HepG2 (cell line): ENCODE data around the gene FSCN2. TPM values are rescaled to one million over a fixed set of nuclear protein-coding genes. Genes with fewer than 3 reads are reported as not detected.

Experiments
- DNMT3B ChIP-seq: conservative IDR thresholded peaks from 2 replicates; pipeline ENCODE4 v1.6.1; 2016; ENCODE audit warnings: missing biosample characterization, control low read depth
- EP300 ChIP-seq, 3 experiments: sonication (generic) in 1 of 3; formaldehyde crosslinking in 1 of 3; IDR thresholded peaks; 2 replicates each; pipeline versions ENCODE4 v1.5.1 to v1.6.1; 2011 to 2020; ENCODE audit warnings: low read depth in 2 of 3, low read length in 2 of 3, borderline replicate concordance in 1 of 3, improper control_type of control experiment in 1 of 3, mild to moderate bottlenecking in 1 of 3, missing genetic modification reagents in 1 of 3, moderate library complexity in 1 of 3
- GLMP ChIP-seq: sonication (generic); formaldehyde crosslinking; IDR thresholded peaks from 2 replicates; pipeline ENCODE4 v1.9.0; 2021; ENCODE audit warnings: missing genetic modification reagents, mild to moderate bottlenecking, borderline replicate concordance
- HOXD1 ChIP-seq: sonication (generic); formaldehyde crosslinking; IDR thresholded peaks from 2 replicates; pipeline ENCODE4 v1.5.0; 2020; ENCODE audit warnings: missing genetic modification reagents
- LCORL ChIP-seq, 2 experiments: fragments of 450-650 bp in 1 of 2; sonication (generic) in 1 of 2; formaldehyde crosslinking in 1 of 2; IDR thresholded peaks; 2 replicates each; pipeline versions ENCODE4 v1.5.0 to v1.6.1; 2017 to 2020; ENCODE audit warnings: antibody characterized with exemption in 1 of 2, missing genetic modification reagents in 1 of 2
- MED8 ChIP-seq: sonication (generic); formaldehyde crosslinking; IDR thresholded peaks from 2 replicates; pipeline ENCODE4 v1.8.1; 2023; ENCODE audit warnings: mild to moderate bottlenecking, missing genetic modification reagents; ENCODE audit not compliant: insufficient replicate concordance
- MLX ChIP-seq: IDR thresholded peaks from 2 replicates; pipeline ENCODE4 v1.6.1; 2016
- NFIC ChIP-seq: IDR thresholded peaks from 2 replicates; pipeline ENCODE4 v1.6.1; 2012; ENCODE audit warnings: mild to moderate bottlenecking, low read length, inconsistent platforms
- ONECUT2 ChIP-seq: sonication (generic); formaldehyde crosslinking; IDR thresholded peaks from 2 replicates; pipeline ENCODE4 v1.4.0; 2020; ENCODE audit warnings: missing genetic modification reagents
- POLR2A ChIP-seq, 2 experiments: IDR thresholded peaks; 2 replicates each; pipeline ENCODE4 v1.6.1; 2011; ENCODE audit warnings: low read depth in 2 of 2, low read length in 2 of 2, mild to moderate bottlenecking in 1 of 2, moderate library complexity in 1 of 2; ENCODE audit not compliant: insufficient read depth in 1 of 2
- REST ChIP-seq, 2 experiments: IDR thresholded peaks; 2 replicates each; pipeline ENCODE4 v1.6.1; 2011 to 2012; ENCODE audit warnings: low read length in 2 of 2, borderline replicate concordance in 1 of 2, low read depth in 1 of 2, mild to moderate bottlenecking in 1 of 2, moderate library complexity in 1 of 2
- ZBTB26 ChIP-seq: IDR thresholded peaks from 2 replicates; pipeline ENCODE4 v1.6.1; 2016; ENCODE audit warnings: missing compliant biosample characterization, missing genetic modification reagents, borderline replicate concordance
- ZNF232 ChIP-seq: sonication (generic); formaldehyde crosslinking; IDR thresholded peaks from 2 replicates; pipeline ENCODE4 v1.4.0; 2020; ENCODE audit warnings: missing genetic modification reagents, borderline replicate concordance
- ZNF30 ChIP-seq: sonication (generic); formaldehyde crosslinking; IDR thresholded peaks from 2 replicates; pipeline ENCODE4 v1.5.0; 2020; ENCODE audit warnings: mild to moderate bottlenecking, missing genetic modification reagents
- ZNF431 ChIP-seq: sonication (generic); formaldehyde crosslinking; IDR thresholded peaks from 2 replicates; pipeline ENCODE4 v1.9.0; 2022; ENCODE audit warnings: missing genetic modification reagents, low read depth, mild to moderate bottlenecking, borderline replicate concordance
- ZNF768 ChIP-seq: sonication (generic); formaldehyde crosslinking; IDR thresholded peaks from 2 replicates; pipeline ENCODE4 v1.4.0; 2020; ENCODE audit warnings: missing genetic modification reagents
- polyA plus RNA-seq, 8 experiments: library from polyadenylated mRNA; depleted of rRNA in 3 of 8; stranded (reverse) in 7 of 8; unstranded in 1 of 8; fragments of >200 nt; fragmentation: Illumina TruSeq in 4 of 8; extraction: Trizol in 4 of 8; gene quantifications; 2 replicates each; pipeline versions ENCODE4 v1.2.1 to v1.2.3, GENCODE V29; 2011 to 2016; ENCODE audit warnings: low read depth in 4 of 8, missing spikeins in 1 of 8, mixed read lengths in 1 of 8; ENCODE audit not compliant: insufficient read depth in 1 of 8
- total RNA-seq, 5 experiments: library from RNA; depleted of rRNA; stranded (reverse); fragments of >200 nt; fragmentation: Illumina TruSeq; extraction: Trizol; gene quantifications; 2 replicates each; pipeline ENCODE4 v1.2.3, GENCODE V29; 2016; ENCODE audit warnings: low read depth in 1 of 5
- TF ChIP-seq, protein P1 (sequence below): sonication (generic); formaldehyde crosslinking; conservative IDR thresholded peaks from 2 replicates; pipeline ENCODE4 v1.4.0; 2020; ENCODE audit warnings: mild to moderate bottlenecking, missing genetic modification reagents, moderate library complexity

Gene FSCN2
- total and polyA plus RNA-seq, 2 of the 13 experiments (the other 11 are each of a cell fraction or from before 2014, with no cell fraction given) = 0.09 TPM; not detected in 1

GRCh38 chr17:81552244-81553017, 24.3 kb downstream of the FSCN2 start, which contains the start of gene FAAP100 (continued):
- TF ChIP-seq REST (IDR thresholded peaks at IDR 0.05; ENCODE audit: borderline replicate concordance in 1 of 2, low read depth in 1 of 2, low read length in 2 of 2) (no peak; a peak in 1 of 4 replicates), GLMP (CRISPR knock-in tag) (no peak), ONECUT2 (no peak), MED8 (CRISPR knock-in tag) (no peak), HOXD1 (CRISPR knock-in tag) (peak; percentile 32; the same call in 1 of the 2 replicates), ZNF232 (CRISPR knock-in tag) (no peak), DNMT3B (CRISPR knock-in tag) (no peak), POLR2A (IDR thresholded peaks at IDR 0.05; ENCODE audit: insufficient read depth in 1 of 2, low read depth in 2 of 2, low read length in 2 of 2) (peak; percentile 66 to 90), EP300 (IDR thresholded peaks at IDR 0.05; ENCODE audit: low read depth in 2 of 2, low read length in 2 of 2) (no peak; a peak in 1 of 4 replicates), EP300 (CRISPR knock-in tag; IDR thresholded peaks at IDR 0.05; ENCODE audit: borderline replicate concordance) (no peak), ZNF431 (CRISPR knock-in tag) (no peak), MLX (CRISPR knock-in tag) (no peak), NFIC (no peak; the same call in 1 of the 2 replicates), ZNF768 (CRISPR knock-in tag) (peak; percentile 46; the same call in 1 of the 2 replicates), ZBTB26 (CRISPR knock-in tag) (no peak), LCORL (IDR thresholded peaks at IDR 0.05) (no peak), LCORL (CRISPR knock-in tag; IDR thresholded peaks at IDR 0.05) (peak; percentile 49; the same call in 1 of the 2 replicates), ZNF30 (CRISPR knock-in tag) (no peak)
- TF ChIP-seq, protein P1, sequence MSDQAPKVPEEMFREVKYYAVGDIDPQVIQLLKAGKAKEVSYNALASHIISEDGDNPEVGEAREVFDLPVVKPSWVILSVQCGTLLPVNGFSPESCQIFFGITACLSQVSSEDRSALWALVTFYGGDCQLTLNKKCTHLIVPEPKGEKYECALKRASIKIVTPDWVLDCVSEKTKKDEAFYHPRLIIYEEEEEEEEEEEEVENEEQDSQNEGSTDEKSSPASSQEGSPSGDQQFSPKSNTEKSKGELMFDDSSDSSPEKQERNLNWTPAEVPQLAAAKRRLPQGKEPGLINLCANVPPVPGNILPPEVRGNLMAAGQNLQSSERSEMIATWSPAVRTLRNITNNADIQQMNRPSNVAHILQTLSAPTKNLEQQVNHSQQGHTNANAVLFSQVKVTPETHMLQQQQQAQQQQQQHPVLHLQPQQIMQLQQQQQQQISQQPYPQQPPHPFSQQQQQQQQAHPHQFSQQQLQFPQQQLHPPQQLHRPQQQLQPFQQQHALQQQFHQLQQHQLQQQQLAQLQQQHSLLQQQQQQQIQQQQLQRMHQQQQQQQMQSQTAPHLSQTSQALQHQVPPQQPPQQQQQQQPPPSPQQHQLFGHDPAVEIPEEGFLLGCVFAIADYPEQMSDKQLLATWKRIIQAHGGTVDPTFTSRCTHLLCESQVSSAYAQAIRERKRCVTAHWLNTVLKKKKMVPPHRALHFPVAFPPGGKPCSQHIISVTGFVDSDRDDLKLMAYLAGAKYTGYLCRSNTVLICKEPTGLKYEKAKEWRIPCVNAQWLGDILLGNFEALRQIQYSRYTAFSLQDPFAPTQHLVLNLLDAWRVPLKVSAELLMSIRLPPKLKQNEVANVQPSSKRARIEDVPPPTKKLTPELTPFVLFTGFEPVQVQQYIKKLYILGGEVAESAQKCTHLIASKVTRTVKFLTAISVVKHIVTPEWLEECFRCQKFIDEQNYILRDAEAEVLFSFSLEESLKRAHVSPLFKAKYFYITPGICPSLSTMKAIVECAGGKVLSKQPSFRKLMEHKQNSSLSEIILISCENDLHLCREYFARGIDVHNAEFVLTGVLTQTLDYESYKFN (CRISPR knock-in tag) = 0 out of 2 replicates have a peak, but pooled peaks have one; percentile 39
